GM13977 (cell line): ENCODE measurements around the gene CCL24.

Experiments used
- DNase-seq: peaks from one replicate; pipeline ENCODE4 v3.0.0; 2012; ENCODE audit warnings: low spot score
- in situ Hi-C: fragments of 300-500 bp; cut with MboI; formaldehyde crosslinking; loops from one replicate; pipeline ENCODE4 v1.12.0; 2022; ENCODE audit warnings: low sequenced_read_pairs, low pct_unique_long_range_greater_than_20kb, mixed read lengths, inconsistent platforms; ENCODE audit not compliant: unreplicated experiment
- TF ChIP-seq, protein P1 (sequence below): IDR thresholded peaks from 2 replicates; pipeline ENCODE4 v1.5.1; 2012; ENCODE audit warnings: mild to moderate bottlenecking, control low read depth; ENCODE audit not compliant: insufficient read depth; ENCODE audit errors: extremely low read depth, missing control alignments

Gene CCL24

GRCh38 chr7:75811894-75812678 lies 1.5 kb downstream of the CCL24 start:
- no peak for DNase-seq
- in situ Hi-C loops = no loop called here
- TF ChIP-seq, protein P1, sequence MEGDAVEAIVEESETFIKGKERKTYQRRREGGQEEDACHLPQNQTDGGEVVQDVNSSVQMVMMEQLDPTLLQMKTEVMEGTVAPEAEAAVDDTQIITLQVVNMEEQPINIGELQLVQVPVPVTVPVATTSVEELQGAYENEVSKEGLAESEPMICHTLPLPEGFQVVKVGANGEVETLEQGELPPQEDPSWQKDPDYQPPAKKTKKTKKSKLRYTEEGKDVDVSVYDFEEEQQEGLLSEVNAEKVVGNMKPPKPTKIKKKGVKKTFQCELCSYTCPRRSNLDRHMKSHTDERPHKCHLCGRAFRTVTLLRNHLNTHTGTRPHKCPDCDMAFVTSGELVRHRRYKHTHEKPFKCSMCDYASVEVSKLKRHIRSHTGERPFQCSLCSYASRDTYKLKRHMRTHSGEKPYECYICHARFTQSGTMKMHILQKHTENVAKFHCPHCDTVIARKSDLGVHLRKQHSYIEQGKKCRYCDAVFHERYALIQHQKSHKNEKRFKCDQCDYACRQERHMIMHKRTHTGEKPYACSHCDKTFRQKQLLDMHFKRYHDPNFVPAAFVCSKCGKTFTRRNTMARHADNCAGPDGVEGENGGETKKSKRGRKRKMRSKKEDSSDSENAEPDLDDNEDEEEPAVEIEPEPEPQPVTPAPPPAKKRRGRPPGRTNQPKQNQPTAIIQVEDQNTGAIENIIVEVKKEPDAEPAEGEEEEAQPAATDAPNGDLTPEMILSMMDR = no peak

- DNase-seq = no peak
- in situ Hi-C loops = no loop called here
- TF ChIP-seq, protein P1 = no peak
Measured at GRCh38 chr7:75809396-75809795, 4.2 kb downstream of the CCL24 start.

GRCh38 chr7:75808106-75808505 lies 5.5 kb downstream of the CCL24 start:
- TF ChIP-seq, protein P1 = no peak
- DNase-seq = no peak
- in situ Hi-C loops = no loop called here

DNA sequence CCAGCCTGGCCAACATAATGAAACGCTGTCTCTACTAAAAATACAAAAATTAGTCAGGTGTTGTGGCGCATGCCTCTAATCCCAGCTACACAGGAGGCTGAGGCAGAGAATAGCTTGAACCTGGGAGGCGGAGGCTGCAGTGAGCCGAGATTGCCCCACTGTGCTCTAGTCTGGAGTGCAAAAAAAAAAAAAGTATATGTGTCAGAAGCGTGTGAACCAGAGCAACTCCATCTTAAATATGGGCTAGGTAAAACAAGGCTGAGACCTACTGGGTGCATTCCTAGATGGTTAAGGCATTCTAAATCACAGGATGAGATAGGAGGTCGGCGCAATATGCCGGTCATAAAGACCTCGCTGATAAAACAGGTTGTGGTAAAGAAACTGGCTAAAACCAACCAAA lies 6.2 kb downstream of the CCL24 start:
- in situ Hi-C loops = no loop called here
- no peak for DNase-seq
- TF ChIP-seq, protein P1 = no peak

GRCh38 chr7:75806560-75807307 lies 6.9 kb downstream of the CCL24 start:
- TF ChIP-seq, protein P1 = no peak
- DNase-seq = no peak
- in situ Hi-C loops = no loop called here

- TF ChIP-seq, protein P1 = no peak
- DNase-seq = no peak
- in situ Hi-C loops = no loop called here
Measured at GRCh38 chr7:75804705-75805104, 8.9 kb downstream of the CCL24 start.
